Testis (tissue), 3 donors: ENCODE results near the gene GPD2. TPM values are rescaled to one million over a fixed set of nuclear protein-coding genes. Genes with fewer than 3 reads are reported as not detected.

ENCODE experiments used
- DNase-seq: peaks from one replicate; pipeline ENCODE4 v3.0.0-alpha.2; 2019
- H3K27ac ChIP-seq, 2 donors: fragments of 200-600 bp; sonication (generic); one replicate each; pipeline ENCODE4 v1.5.1; 2019
- H3K27me3 ChIP-seq: fragments of 200-600 bp; sonication (generic); one replicate; pipeline ENCODE4 v1.5.1; 2019
- H3K36me3 ChIP-seq: fragments of 200-600 bp; sonication (generic); one replicate; pipeline ENCODE4 v1.5.1; 2017; ENCODE audit warnings: low read depth; ENCODE audit errors: missing control alignments
- H3K4me1 ChIP-seq: fragments of 200-600 bp; sonication (generic); one replicate; pipeline ENCODE4 v1.5.1; 2019
- H3K4me3 ChIP-seq, 2 donors: fragments of 200-600 bp; sonication (generic); one replicate each; pipeline ENCODE4 v1.5.1; 2017 to 2019
- H3K9me3 ChIP-seq: fragments of 200-600 bp; sonication (generic); one replicate; pipeline ENCODE4 v1.5.1; 2017
- CTCF ChIP-seq, 3 experiments: fragments of 450-650 bp in 2 of 3; fragments of 200-600 bp in 1 of 3; sonication (generic) in 1 of 3; IDR thresholded peaks; one replicate each; pipeline ENCODE4 v1.5.1; 2016 to 2019; ENCODE audit warnings: antibody characterized with exemption in 3 of 3, mild to moderate bottlenecking in 2 of 3, moderate library complexity in 1 of 3
- POLR2A ChIP-seq: fragments of 450-650 bp; IDR thresholded peaks from one replicate; pipeline ENCODE4 v1.6.1; 2017; ENCODE audit warnings: antibody characterized with exemption, mild to moderate bottlenecking, moderate library complexity
- WGBS, 2 donors: methylation state at CpG; one replicate each; pipeline ENCODE4 v1.1.5; 2018; 5-methylcytosine and 5-hydroxymethylcytosine counted together
- intact Hi-C: fragments of 100-400 bp; cut with DNase I; formaldehyde crosslinking; loops from one replicate; pipeline ENCODE4 v1.15.1; 2023; ENCODE audit warnings: low total_unique reads
- polyA plus RNA-seq: library from polyadenylated mRNA; stranded (reverse); fragments of 350-450 nt; fragmentation: Illumina TruSeq; extraction: RNeasy Lipid Tissue Mini Kit (QIAGEN cat#74804); gene quantifications from one replicate; pipeline ENCODE4 v1.2.3, GENCODE V29; 2014; ENCODE audit warnings: low read depth, low replicate concordance; ENCODE audit not compliant: insufficient read depth
- total RNA-seq, 2 donors: library from RNA; depleted of rRNA; stranded (reverse); fragments of >200 nt; gene quantifications; one replicate each; pipeline ENCODE4 v1.2.3, GENCODE V29; 2016

The GPD2 gene
- total and polyA plus RNA-seq, 3 donors from 2014 or later: 24.2 to 33.4 (median 25.8) TPM

- intact Hi-C loops: no loop called here
- no peaks in the 10 kb centered on the region for H3K9me3 ChIP-seq
- no peak for DNase-seq
- no peak overlapping the region for H3K27ac ChIP-seq
- no peaks in the 10 kb centered on the region for H3K36me3 ChIP-seq
- 91 to 94% methylated on average over 3 of the region's 3 CpGs for WGBS, 2 donors
- no peaks in the 10 kb centered on the region for H3K4me1 ChIP-seq
- TF ChIP-seq CTCF (IDR thresholded peaks at IDR 0.05) (no peak), POLR2A (no peak)
- H3K27me3 ChIP-seq: no peaks in the 10 kb centered on the region
- no peak overlapping the region for H3K4me3 ChIP-seq
Measured at GRCh38 chr2:156561326-156561725, 125.1 kb downstream of the GPD2 start.

DNA sequence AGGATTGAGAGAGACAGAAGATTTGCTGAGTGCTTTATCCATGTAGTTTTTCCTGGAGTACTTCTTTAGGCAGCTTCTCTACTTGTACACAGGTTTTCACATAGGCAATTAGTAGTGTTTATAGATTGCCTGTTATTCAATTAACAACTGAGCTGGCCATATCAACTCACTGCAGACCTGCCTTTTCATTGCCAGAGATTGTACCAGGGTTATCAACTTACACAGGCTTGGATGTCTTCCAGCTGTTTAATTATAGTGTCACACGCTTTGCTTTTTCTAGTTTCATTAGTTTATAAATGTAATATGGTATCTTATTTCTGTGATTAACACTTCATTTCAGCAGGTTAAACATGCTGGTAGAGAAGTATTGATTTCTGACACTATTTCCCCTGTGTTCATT, 125.9 kb downstream of the GPD2 start:
- no peak for TF ChIP-seq CTCF (IDR thresholded peaks at IDR 0.05)
- no peak for TF ChIP-seq POLR2A
- DNase-seq: no peak
- intact Hi-C loops: no loop called here
- Histone ChIP-seq H3K9me3 (no peaks in the 10 kb centered on the region), H3K4me1 (no peaks in the 10 kb centered on the region), H3K36me3 (no peaks in the 10 kb centered on the region), H3K4me3 (no peak overlapping the region), H3K27ac (no peak overlapping the region), H3K27me3 (no peaks in the 10 kb centered on the region)
- 71 to 74% methylated on average over 1 of the region's 1 CpG for WGBS, 2 donors

DNA sequence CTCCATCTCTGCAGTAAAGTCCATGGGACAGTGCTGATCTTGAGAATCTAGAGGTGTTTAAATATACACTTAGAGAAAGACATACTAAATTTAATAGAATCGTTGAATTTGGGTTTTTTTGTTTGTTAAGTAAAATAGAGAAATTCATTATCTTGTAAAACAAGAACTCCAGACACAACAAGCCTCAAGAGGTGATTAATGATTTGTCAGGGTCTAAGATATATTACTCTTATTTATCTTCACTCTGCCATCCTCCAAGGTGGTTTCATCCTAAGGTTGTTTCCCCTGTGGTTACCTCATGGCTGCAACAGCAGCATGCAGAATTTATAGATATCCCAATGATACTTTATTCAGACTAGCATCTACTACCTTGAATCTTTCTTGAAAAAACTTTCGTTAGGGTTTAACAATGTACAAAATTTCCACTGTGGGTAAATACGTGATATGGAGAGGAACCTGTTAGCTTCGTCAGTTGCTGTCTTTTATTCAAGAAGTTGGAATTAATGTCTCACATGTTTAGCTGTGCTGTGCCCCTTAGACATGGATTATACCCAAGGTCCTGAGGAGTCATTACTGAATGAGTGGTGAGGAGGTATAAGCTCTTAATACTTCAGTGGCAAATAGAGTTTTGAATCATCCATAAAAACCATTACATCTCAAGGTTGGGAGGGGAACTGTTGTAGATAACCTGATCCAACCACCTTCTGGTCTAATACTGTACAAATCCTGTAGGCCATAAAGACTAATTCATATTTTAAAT, 128.0 kb downstream of the GPD2 start:
- no peak overlapping the region for H3K4me3 ChIP-seq
- H3K4me1 ChIP-seq: no peaks in the 10 kb centered on the region
- intact Hi-C loops: no loop called here
- H3K27me3 ChIP-seq: no peaks in the 10 kb centered on the region
- no peaks in the 10 kb centered on the region for H3K9me3 ChIP-seq
- H3K36me3 ChIP-seq: no peaks in the 10 kb centered on the region
- no peak overlapping the region for H3K27ac ChIP-seq
- no peak for DNase-seq
- no peak for TF ChIP-seq CTCF (IDR thresholded peaks at IDR 0.05)
- no peak for TF ChIP-seq POLR2A
- WGBS, 2 donors: 96 to 97% methylated on average over 4 of the region's 4 CpGs

DNA sequence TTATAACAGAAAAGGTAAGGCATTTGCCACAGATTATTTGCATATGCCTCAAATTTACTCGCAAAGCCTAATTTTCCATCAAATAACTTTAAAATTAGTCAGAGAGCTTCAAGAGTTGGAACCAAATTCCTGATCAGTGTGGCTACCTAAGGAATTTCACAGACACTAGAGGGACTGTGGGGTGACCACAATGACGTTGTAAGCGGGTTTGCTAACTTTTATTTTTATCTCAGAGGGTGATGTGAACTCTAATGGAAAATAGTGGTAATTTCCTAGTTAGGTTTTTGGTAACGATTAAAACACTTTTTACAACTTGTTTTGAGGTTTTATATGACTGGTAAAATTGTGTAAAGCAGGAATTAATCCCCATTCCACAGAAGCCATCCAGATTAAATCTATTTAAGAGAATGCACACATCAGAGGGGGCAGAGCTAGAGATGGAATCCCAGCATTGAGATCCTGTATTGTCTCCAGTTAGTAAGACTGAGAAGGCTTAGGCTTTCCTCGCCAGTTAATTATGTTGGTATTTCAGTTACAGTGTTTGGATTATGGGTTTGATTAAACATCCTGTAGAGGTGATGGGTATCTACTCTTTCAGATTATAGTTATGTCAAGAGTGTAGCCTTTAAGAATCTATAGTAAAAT, 129.0 kb downstream of the GPD2 start:
- TF ChIP-seq POLR2A (no peak), CTCF (IDR thresholded peaks at IDR 0.05) (no peak)
- H3K9me3 ChIP-seq: no peaks in the 10 kb centered on the region
- H3K4me1 ChIP-seq: no peaks in the 10 kb centered on the region
- 93 to 97% methylated on average over 5 of the region's 5 CpGs for WGBS, 2 donors
- no peak overlapping the region for H3K4me3 ChIP-seq
- no peaks in the 10 kb centered on the region for H3K27me3 ChIP-seq
- no peak overlapping the region for H3K27ac ChIP-seq
- no peaks in the 10 kb centered on the region for H3K36me3 ChIP-seq
- intact Hi-C loops: no loop called here
- DNase-seq: no peak

- no peak for DNase-seq
- no peak overlapping the region for H3K4me3 ChIP-seq
- no peaks in the 10 kb centered on the region for H3K36me3 ChIP-seq
- WGBS, 2 donors: 89% methylated on average over 2 of the region's 2 CpGs
- H3K27ac ChIP-seq: no peak overlapping the region
- H3K4me1 ChIP-seq: no peaks in the 10 kb centered on the region
- no peaks in the 10 kb centered on the region for H3K27me3 ChIP-seq
- TF ChIP-seq POLR2A (no peak), CTCF (IDR thresholded peaks at IDR 0.05) (no peak)
- no peaks in the 10 kb centered on the region for H3K9me3 ChIP-seq
- intact Hi-C loops: no loop called here
Measured at GRCh38 chr2:156573710-156574109, 137.5 kb downstream of the GPD2 start.
